ENCODE measurements around the gene DOCK8. TPM values are rescaled to one million over a fixed set of nuclear protein-coding genes. Genes with fewer than 3 reads are reported as not detected.
A peak's percentile ranks its signal among the peaks of the same experiment; 100 is the strongest.

Gene DOCK8
- total and polyA plus RNA-seq, 2 donors from 2014 or later: 5.0 to 46.5 TPM

GRCh38 chr9:371349-371748, 156.7 kb downstream of the DOCK8 start:
- intact Hi-C loops (cut with DNase I): no loop called here
- Histone ChIP-seq H3K4me1 (ENCODE audit: control insufficient read depth in 2 of 3, insufficient read depth in 2 of 3, low read depth in 1 of 3, low read length in 3 of 3) (peaks cover 0 to 7% (median 4%) of the 10 kb centered on the region in 3 donors), H3K36me3 (ENCODE audit: control insufficient read depth in 2 of 3, insufficient read depth in 3 of 3, low read length in 3 of 3) (peaks cover 0 to 4% (median 0%) of the 10 kb centered on the region in 3 donors), H3K9ac (ENCODE audit: low read length in 3 of 3) (no peak overlapping the region), H3K27me3 (ENCODE audit: control insufficient read depth, insufficient read depth, low read length) (no peaks in the 10 kb centered on the region), H3K9me3 (ENCODE audit: control insufficient read depth in 2 of 3, insufficient read depth in 1 of 3, low read length in 3 of 3) (no peaks in the 10 kb centered on the region), H3K27ac (ENCODE audit: low read depth in 2 of 2, low read length in 2 of 2) (no peak overlapping the region), H3K4me3 (ENCODE audit: low read length in 3 of 3) (no peak overlapping the region)
- DNase-seq (peak in 1 of 5 donors; percentile 3), FAIRE-seq (no peak)
- TF ChIP-seq, protein P1, sequence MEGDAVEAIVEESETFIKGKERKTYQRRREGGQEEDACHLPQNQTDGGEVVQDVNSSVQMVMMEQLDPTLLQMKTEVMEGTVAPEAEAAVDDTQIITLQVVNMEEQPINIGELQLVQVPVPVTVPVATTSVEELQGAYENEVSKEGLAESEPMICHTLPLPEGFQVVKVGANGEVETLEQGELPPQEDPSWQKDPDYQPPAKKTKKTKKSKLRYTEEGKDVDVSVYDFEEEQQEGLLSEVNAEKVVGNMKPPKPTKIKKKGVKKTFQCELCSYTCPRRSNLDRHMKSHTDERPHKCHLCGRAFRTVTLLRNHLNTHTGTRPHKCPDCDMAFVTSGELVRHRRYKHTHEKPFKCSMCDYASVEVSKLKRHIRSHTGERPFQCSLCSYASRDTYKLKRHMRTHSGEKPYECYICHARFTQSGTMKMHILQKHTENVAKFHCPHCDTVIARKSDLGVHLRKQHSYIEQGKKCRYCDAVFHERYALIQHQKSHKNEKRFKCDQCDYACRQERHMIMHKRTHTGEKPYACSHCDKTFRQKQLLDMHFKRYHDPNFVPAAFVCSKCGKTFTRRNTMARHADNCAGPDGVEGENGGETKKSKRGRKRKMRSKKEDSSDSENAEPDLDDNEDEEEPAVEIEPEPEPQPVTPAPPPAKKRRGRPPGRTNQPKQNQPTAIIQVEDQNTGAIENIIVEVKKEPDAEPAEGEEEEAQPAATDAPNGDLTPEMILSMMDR (IDR thresholded peaks at IDR 0.05; ENCODE audit: borderline replicate concordance, extremely low read depth, insufficient read depth): no peak

DNA sequence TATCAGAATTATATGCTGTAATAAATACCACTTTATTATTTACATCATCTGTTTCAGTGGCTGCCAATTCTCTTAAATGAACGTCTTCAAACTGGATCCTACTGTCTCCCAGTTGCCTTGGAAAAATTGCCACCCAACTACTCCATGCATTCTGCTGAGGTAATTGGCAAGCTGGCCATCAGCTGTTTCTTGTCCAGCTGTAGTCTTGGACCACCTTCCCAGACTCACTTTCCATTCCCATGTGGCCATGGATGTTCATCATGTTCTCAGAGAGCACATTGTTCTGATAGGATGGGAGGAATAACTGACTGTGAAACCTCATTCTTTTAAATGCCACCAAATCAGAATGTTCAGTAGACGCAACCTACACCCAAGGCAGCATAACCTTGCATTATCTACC, 157.5 kb downstream of the DOCK8 start:
- Histone ChIP-seq H3K4me1 (ENCODE audit: control insufficient read depth in 2 of 3, insufficient read depth in 2 of 3, low read depth in 1 of 3, low read length in 3 of 3) (peaks cover 0 to 7% (median 4%) of the 10 kb centered on the region in 3 donors), H3K4me3 (ENCODE audit: low read length in 3 of 3) (no peak overlapping the region), H3K9ac (ENCODE audit: low read length in 3 of 3) (no peak overlapping the region), H3K27me3 (ENCODE audit: control insufficient read depth, insufficient read depth, low read length) (no peaks in the 10 kb centered on the region), H3K27ac (ENCODE audit: low read depth in 2 of 2, low read length in 2 of 2) (no peak overlapping the region), H3K36me3 (ENCODE audit: control insufficient read depth in 2 of 3, insufficient read depth in 3 of 3, low read length in 3 of 3) (peaks cover 0 to 4% (median 0%) of the 10 kb centered on the region in 3 donors), H3K9me3 (ENCODE audit: control insufficient read depth in 2 of 3, insufficient read depth in 1 of 3, low read length in 3 of 3) (no peaks in the 10 kb centered on the region)
- TF ChIP-seq, protein P1 (IDR thresholded peaks at IDR 0.05; ENCODE audit: borderline replicate concordance, extremely low read depth, insufficient read depth): no peak
- no peak for DNase-seq
- no peak for FAIRE-seq
- intact Hi-C loops (cut with DNase I): no loop called here

GRCh38 chr9:373759-374206, 159.1 kb downstream of the DOCK8 start:
- Histone ChIP-seq H3K27ac (ENCODE audit: low read depth in 2 of 2, low read length in 2 of 2) (no peak overlapping the region), H3K9me3 (ENCODE audit: control insufficient read depth in 2 of 3, insufficient read depth in 1 of 3, low read length in 3 of 3) (no peaks in the 10 kb centered on the region), H3K36me3 (ENCODE audit: control insufficient read depth in 2 of 3, insufficient read depth in 3 of 3, low read length in 3 of 3) (peaks cover 0 to 4% (median 0%) of the 10 kb centered on the region in 3 donors), H3K4me1 (ENCODE audit: control insufficient read depth in 2 of 3, insufficient read depth in 2 of 3, low read depth in 1 of 3, low read length in 3 of 3) (peaks cover 0 to 7% (median 4%) of the 10 kb centered on the region in 3 donors), H3K4me3 (ENCODE audit: low read length in 3 of 3) (no peak overlapping the region), H3K9ac (ENCODE audit: low read length in 3 of 3) (no peak overlapping the region), H3K27me3 (ENCODE audit: control insufficient read depth, insufficient read depth, low read length) (no peaks in the 10 kb centered on the region)
- intact Hi-C loops (cut with DNase I): no loop called here
- TF ChIP-seq, protein P1 (IDR thresholded peaks at IDR 0.05; ENCODE audit: borderline replicate concordance, extremely low read depth, insufficient read depth): no peak
- FAIRE-seq (no peak), DNase-seq (no peak)

GRCh38 chr9:374736-375135, 160.1 kb downstream of the DOCK8 start:
- H3K4me1 ChIP-seq (ENCODE audit: control insufficient read depth in 2 of 3, insufficient read depth in 2 of 3, low read depth in 1 of 3, low read length in 3 of 3): peaks cover 0 to under 1% (median 0%) of the 10 kb centered on the region in 3 donors
- H3K27ac ChIP-seq (ENCODE audit: low read depth in 2 of 2, low read length in 2 of 2): no peak overlapping the region
- intact Hi-C loops (cut with DNase I): no loop called here
- no peaks in the 10 kb centered on the region for H3K9me3 ChIP-seq (ENCODE audit: control insufficient read depth in 2 of 3, insufficient read depth in 1 of 3, low read length in 3 of 3)
- DNase-seq: no peak
- H3K27me3 ChIP-seq (ENCODE audit: control insufficient read depth, insufficient read depth, low read length): no peaks in the 10 kb centered on the region
- TF ChIP-seq, protein P1 (IDR thresholded peaks at IDR 0.05; ENCODE audit: borderline replicate concordance, extremely low read depth, insufficient read depth): no peak
- H3K9ac ChIP-seq (ENCODE audit: low read length in 3 of 3): no peak overlapping the region
- FAIRE-seq: no peak
- H3K36me3 ChIP-seq (ENCODE audit: control insufficient read depth in 2 of 3, insufficient read depth in 3 of 3, low read length in 3 of 3): peaks cover 0 to 7% (median 0%) of the 10 kb centered on the region in 3 donors
- no peak overlapping the region for H3K4me3 ChIP-seq (ENCODE audit: low read length in 3 of 3)
